ENCODE data around the gene LRRK1.

DNA sequence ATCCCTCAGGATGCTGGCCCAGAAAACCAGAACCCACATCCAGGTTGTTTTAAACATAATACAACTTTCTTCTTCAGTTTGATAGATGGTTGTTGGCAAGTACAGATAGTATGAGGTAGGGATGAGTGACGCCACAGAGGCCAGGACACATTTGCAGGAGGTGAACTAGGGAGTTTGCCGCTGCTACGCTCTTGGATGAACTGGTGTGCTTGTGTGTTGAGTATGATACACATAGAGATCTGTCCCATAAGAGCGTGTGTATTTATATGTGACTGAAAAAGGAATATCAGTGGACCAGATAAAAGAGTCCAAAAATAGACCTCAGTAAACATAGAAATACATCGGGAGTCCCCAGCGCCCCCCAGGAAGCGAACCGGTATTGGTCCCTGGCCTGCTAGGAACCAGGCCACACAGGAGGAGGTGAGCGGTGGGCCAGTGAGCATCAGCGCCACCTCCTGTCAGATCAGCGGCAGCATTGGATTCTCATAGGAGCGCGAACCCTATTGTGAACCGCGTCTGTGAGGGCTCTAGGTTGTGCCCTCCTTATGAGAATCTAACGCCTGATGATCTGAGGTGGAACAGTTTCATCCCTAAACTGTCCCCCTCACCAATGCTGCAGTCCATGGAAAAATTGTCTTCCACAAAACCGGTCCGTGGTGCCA lies 98.1 kb downstream of the LRRK1 start:
- TF ChIP-seq, protein P1, sequence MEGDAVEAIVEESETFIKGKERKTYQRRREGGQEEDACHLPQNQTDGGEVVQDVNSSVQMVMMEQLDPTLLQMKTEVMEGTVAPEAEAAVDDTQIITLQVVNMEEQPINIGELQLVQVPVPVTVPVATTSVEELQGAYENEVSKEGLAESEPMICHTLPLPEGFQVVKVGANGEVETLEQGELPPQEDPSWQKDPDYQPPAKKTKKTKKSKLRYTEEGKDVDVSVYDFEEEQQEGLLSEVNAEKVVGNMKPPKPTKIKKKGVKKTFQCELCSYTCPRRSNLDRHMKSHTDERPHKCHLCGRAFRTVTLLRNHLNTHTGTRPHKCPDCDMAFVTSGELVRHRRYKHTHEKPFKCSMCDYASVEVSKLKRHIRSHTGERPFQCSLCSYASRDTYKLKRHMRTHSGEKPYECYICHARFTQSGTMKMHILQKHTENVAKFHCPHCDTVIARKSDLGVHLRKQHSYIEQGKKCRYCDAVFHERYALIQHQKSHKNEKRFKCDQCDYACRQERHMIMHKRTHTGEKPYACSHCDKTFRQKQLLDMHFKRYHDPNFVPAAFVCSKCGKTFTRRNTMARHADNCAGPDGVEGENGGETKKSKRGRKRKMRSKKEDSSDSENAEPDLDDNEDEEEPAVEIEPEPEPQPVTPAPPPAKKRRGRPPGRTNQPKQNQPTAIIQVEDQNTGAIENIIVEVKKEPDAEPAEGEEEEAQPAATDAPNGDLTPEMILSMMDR (IDR thresholded peaks at IDR 0.05) = peak in 1 of 6 experiments; percentile 9
- TF ChIP-seq POLR2A (IDR thresholded peaks at IDR 0.05) = no peak

Measured in thyroid gland (tissue), 4 donors.